GM23338 (cell line): ENCODE measurements around the gene SERBP1. TPM values are rescaled to one million over a fixed set of nuclear protein-coding genes. Genes with fewer than 3 reads are reported as not detected.
A peak's percentile ranks its signal among the peaks of the same experiment; 100 is the strongest.

Source experiments
- ATAC-seq: fragments of 200-7000 bp; cut with Tn5 transposase; 3 replicates; pipeline ENCODE4 v1.9.1; 2020
- DNase-seq: peaks from one replicate; pipeline ENCODE4 v3.0.0-alpha.2; 2015; ENCODE audit warnings: low spot score
- H2AFZ ChIP-seq: fragments of 200-600 bp; sonication (generic); 2 replicates; pipeline ENCODE4 v1.8.0; 2016; ENCODE audit warnings: antibody characterized with exemption, mild to moderate bottlenecking, moderate library complexity
- H3F3A ChIP-seq: fragments of 200-600 bp; sonication (generic); replicated peaks from 2 replicates; pipeline ENCODE4 v1.8.0; 2017; ENCODE audit warnings: antibody characterized with exemption, mixed run types, low read depth
- H3K27ac ChIP-seq: fragments of 200-600 bp; sonication (generic); 2 replicates; pipeline ENCODE4 v1.6.1; 2016; ENCODE audit warnings: low read depth
- H3K27me3 ChIP-seq: fragments of 200-600 bp; sonication (generic); 2 replicates; pipeline ENCODE4 v1.8.0; 2016; ENCODE audit warnings: mild to moderate bottlenecking, mixed run types, moderate library complexity; ENCODE audit not compliant: insufficient read depth
- H3K36me3 ChIP-seq: fragments of 200-600 bp; sonication (generic); 2 replicates; pipeline ENCODE4 v1.8.0; 2016; ENCODE audit warnings: mild to moderate bottlenecking; ENCODE audit not compliant: insufficient read depth
- H3K4me1 ChIP-seq: fragments of 200-600 bp; sonication (generic); 2 replicates; pipeline ENCODE4 v1.8.0; 2016; ENCODE audit warnings: mild to moderate bottlenecking, moderate library complexity; ENCODE audit not compliant: insufficient read depth
- H3K4me2 ChIP-seq: fragments of 200-600 bp; sonication (generic); 2 replicates; pipeline ENCODE4 v1.7.1; 2017; ENCODE audit warnings: mixed run types
- H3K4me3 ChIP-seq: fragments of 200-600 bp; sonication (generic); 2 replicates; pipeline ENCODE4 v1.6.1; 2016; ENCODE audit warnings: mixed run types
- H3K79me2 ChIP-seq: fragments of 200-600 bp; sonication (generic); replicated peaks from 2 replicates; pipeline ENCODE4 v1.8.0; 2017; ENCODE audit warnings: mild to moderate bottlenecking; ENCODE audit not compliant: insufficient read depth
- H3K9me2 ChIP-seq: fragments of 200-600 bp; sonication (generic); 2 replicates; pipeline ENCODE4 v1.8.0; 2017; ENCODE audit not compliant: insufficient read depth
- H4K20me1 ChIP-seq: fragments of 200-600 bp; sonication (generic); replicated peaks from 2 replicates; pipeline ENCODE4 v1.8.0; 2017; ENCODE audit warnings: mild to moderate bottlenecking; ENCODE audit not compliant: insufficient read depth
- H3K27ac Mint-ChIP-seq: 2 replicates; pipeline ENCODE4 v1.8.0; 2020; ENCODE audit warnings: inconsistent platforms, mild to moderate bottlenecking, moderate library complexity, mixed read lengths
- H3K27me3 Mint-ChIP-seq: 3 replicates; pipeline ENCODE4 v1.8.0; 2022; ENCODE audit warnings: low read depth, mild to moderate bottlenecking, moderate library complexity, mixed read lengths, inconsistent platforms; ENCODE audit not compliant: insufficient read depth, poor library complexity
- H3K36me3 Mint-ChIP-seq: 3 replicates; pipeline ENCODE4 v1.8.0; 2021; ENCODE audit warnings: low read depth, mild to moderate bottlenecking, inconsistent platforms, moderate library complexity, mixed read lengths
- H3K4me1 Mint-ChIP-seq: 3 replicates; pipeline ENCODE4 v1.8.0; 2020; ENCODE audit warnings: mild to moderate bottlenecking, inconsistent platforms, mixed read lengths
- H3K4me3 Mint-ChIP-seq: 3 replicates; pipeline ENCODE4 v1.8.0; 2021; ENCODE audit warnings: moderate library complexity, mild to moderate bottlenecking, inconsistent platforms, mixed read lengths
- H3K9me3 Mint-ChIP-seq: 3 replicates; pipeline ENCODE4 v1.8.0; 2020; ENCODE audit warnings: moderate library complexity, mild to moderate bottlenecking, inconsistent platforms, mixed read lengths
- CREB1 ChIP-seq: fragments of 250-450 bp; sonication (Bioruptor Pico); IDR thresholded peaks from 2 replicates; pipeline ENCODE4 v1.5.0; 2020; ENCODE audit warnings: low read depth, mild to moderate bottlenecking, moderate library complexity
- EZH2 ChIP-seq: fragments of 200-600 bp; sonication (generic); IDR thresholded peaks from one replicate; pipeline ENCODE4 v1.8.0; 2017; ENCODE audit warnings: antibody characterized with exemption, mild to moderate bottlenecking, low read depth; ENCODE audit not compliant: unreplicated experiment
- EZH2phosphoT487 ChIP-seq: fragments of 200-600 bp; sonication (generic); IDR thresholded peaks from one replicate; pipeline ENCODE4 v1.8.1; 2018; ENCODE audit warnings: antibody characterized with exemption; ENCODE audit not compliant: unreplicated experiment
- JUNB ChIP-seq: IDR thresholded peaks from one replicate; pipeline ENCODE4 v1.6.1; 2016; ENCODE audit warnings: antibody characterized with exemption; ENCODE audit not compliant: unreplicated experiment
- NANOG ChIP-seq: IDR thresholded peaks from 2 replicates; pipeline ENCODE4 v1.6.1; 2016; ENCODE audit warnings: antibody characterized with exemption, borderline replicate concordance
- POLR2AphosphoS5 ChIP-seq: IDR thresholded peaks from 2 replicates; pipeline ENCODE4 v1.6.1; 2016; ENCODE audit warnings: antibody characterized with exemption, low read depth
- STAT1 ChIP-seq: IDR thresholded peaks from one replicate; pipeline ENCODE4 v1.6.1; 2016; ENCODE audit warnings: antibody characterized with exemption; ENCODE audit not compliant: unreplicated experiment
- ZNF114 ChIP-seq: fragments of 250-450 bp; sonication (Bioruptor Pico); IDR thresholded peaks from 2 replicates; pipeline ENCODE4 v1.5.0; 2020; ENCODE audit warnings: mild to moderate bottlenecking, moderate library complexity
- ZNF331 ChIP-seq: fragments of 250-450 bp; sonication (Bioruptor Pico); IDR thresholded peaks from 2 replicates; pipeline ENCODE4 v1.5.0; 2020; ENCODE audit warnings: low read depth, mild to moderate bottlenecking, moderate library complexity
- polyA plus RNA-seq: library from polyadenylated mRNA; unstranded; fragments of >200 nt; fragmentation: Nextera tagmentation; extraction: Ambion mirVana; gene quantifications from 2 replicates; pipeline ENCODE4 v1.2.1, GENCODE V29; 2016
- total RNA-seq: library from RNA; depleted of rRNA; stranded (reverse); fragments of >200 nt; shearing (Covaris generic); gene quantifications from 2 replicates; pipeline ENCODE4 v1.2.3, GENCODE V29; 2014
- TF ChIP-seq, protein P1 (sequence below): IDR thresholded peaks from 2 replicates; pipeline ENCODE4 v1.6.1; 2016; ENCODE audit warnings: antibody characterized with exemption
- TF ChIP-seq, protein P2 (sequence below): fragments of 250-450 bp; sonication (Bioruptor Pico); IDR thresholded peaks from 2 replicates; pipeline ENCODE4 v1.5.0; 2020; ENCODE audit warnings: mild to moderate bottlenecking, moderate library complexity
- TF ChIP-seq, protein P3 (sequence below), 2 experiments: fragments of 200-600 bp in 1 of 2; sonication (generic) in 1 of 2; conservative IDR thresholded peaks; 2 replicates each; pipeline versions ENCODE4 v1.5.1 to v1.6.1; 2016 to 2017; ENCODE audit warnings: antibody characterized with exemption in 2 of 2, low read depth in 2 of 2, mild to moderate bottlenecking in 2 of 2, moderate library complexity in 1 of 2
- TF ChIP-seq, protein P4 (sequence below): IDR thresholded peaks from one replicate; pipeline ENCODE4 v1.6.1; 2018; ENCODE audit warnings: antibody characterized with exemption; ENCODE audit not compliant: unreplicated experiment

The SERBP1 gene
- total and polyA plus RNA-seq, 2 experiments from 2014 or later = 559 to 674 TPM

DNA sequence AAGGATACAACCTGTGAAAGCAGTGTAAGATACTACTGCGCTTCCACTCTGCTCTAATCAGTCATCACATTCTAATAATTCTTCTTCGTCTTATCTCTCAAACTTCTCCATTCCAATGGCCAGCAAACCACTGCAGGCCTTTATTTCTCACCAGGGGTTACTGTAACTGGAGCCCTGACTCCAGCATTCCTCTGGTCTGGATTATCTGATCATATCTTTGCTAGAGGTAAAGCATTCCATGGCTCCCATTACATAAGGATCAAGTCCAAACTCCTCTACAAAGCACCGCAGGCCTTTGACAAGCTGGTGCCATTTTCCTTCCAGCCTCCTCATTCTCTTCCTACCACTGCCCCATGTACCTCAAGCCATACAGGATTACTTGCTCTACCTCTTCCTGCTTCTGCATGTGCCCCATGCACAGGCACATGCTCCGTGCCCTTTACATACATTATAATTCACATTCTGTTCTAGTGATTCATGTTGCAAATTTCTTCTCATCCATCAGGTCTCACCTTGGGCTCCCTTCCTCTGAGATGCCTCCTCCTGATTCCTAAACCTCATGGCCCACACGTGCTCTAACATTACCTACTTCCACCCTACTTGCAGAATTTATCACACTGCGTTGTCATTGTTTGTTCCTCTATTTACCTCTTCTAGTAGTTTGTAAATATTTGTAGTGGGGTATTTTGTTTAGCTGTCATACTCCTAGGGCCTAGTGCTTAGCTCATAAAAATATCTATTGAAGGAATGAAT, 9.3 kb upstream of the SERBP1 start:
- H3K27me3 ChIP-seq = no peaks in the 10 kb centered on the region
- H3K36me3 ChIP-seq = no peaks in the 10 kb centered on the region
- ATAC-seq (no peak), DNase-seq (no peak)
- H3K4me3 ChIP-seq = no peak overlapping the region
- TF ChIP-seq, protein P1, sequence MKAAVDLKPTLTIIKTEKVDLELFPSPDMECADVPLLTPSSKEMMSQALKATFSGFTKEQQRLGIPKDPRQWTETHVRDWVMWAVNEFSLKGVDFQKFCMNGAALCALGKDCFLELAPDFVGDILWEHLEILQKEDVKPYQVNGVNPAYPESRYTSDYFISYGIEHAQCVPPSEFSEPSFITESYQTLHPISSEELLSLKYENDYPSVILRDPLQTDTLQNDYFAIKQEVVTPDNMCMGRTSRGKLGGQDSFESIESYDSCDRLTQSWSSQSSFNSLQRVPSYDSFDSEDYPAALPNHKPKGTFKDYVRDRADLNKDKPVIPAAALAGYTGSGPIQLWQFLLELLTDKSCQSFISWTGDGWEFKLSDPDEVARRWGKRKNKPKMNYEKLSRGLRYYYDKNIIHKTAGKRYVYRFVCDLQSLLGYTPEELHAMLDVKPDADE = no peak
- TF ChIP-seq POLR2AphosphoS5 (no peak), EZH2phosphoT487 (no peak), NANOG (no peak), CREB1 (CRISPR knock-in tag) (no peak), JUNB (no peak), EZH2 (no peak), ZNF331 (CRISPR knock-in tag) (no peak), ZNF114 (CRISPR knock-in tag) (no peak), STAT1 (no peak)
- TF ChIP-seq, protein P2, sequence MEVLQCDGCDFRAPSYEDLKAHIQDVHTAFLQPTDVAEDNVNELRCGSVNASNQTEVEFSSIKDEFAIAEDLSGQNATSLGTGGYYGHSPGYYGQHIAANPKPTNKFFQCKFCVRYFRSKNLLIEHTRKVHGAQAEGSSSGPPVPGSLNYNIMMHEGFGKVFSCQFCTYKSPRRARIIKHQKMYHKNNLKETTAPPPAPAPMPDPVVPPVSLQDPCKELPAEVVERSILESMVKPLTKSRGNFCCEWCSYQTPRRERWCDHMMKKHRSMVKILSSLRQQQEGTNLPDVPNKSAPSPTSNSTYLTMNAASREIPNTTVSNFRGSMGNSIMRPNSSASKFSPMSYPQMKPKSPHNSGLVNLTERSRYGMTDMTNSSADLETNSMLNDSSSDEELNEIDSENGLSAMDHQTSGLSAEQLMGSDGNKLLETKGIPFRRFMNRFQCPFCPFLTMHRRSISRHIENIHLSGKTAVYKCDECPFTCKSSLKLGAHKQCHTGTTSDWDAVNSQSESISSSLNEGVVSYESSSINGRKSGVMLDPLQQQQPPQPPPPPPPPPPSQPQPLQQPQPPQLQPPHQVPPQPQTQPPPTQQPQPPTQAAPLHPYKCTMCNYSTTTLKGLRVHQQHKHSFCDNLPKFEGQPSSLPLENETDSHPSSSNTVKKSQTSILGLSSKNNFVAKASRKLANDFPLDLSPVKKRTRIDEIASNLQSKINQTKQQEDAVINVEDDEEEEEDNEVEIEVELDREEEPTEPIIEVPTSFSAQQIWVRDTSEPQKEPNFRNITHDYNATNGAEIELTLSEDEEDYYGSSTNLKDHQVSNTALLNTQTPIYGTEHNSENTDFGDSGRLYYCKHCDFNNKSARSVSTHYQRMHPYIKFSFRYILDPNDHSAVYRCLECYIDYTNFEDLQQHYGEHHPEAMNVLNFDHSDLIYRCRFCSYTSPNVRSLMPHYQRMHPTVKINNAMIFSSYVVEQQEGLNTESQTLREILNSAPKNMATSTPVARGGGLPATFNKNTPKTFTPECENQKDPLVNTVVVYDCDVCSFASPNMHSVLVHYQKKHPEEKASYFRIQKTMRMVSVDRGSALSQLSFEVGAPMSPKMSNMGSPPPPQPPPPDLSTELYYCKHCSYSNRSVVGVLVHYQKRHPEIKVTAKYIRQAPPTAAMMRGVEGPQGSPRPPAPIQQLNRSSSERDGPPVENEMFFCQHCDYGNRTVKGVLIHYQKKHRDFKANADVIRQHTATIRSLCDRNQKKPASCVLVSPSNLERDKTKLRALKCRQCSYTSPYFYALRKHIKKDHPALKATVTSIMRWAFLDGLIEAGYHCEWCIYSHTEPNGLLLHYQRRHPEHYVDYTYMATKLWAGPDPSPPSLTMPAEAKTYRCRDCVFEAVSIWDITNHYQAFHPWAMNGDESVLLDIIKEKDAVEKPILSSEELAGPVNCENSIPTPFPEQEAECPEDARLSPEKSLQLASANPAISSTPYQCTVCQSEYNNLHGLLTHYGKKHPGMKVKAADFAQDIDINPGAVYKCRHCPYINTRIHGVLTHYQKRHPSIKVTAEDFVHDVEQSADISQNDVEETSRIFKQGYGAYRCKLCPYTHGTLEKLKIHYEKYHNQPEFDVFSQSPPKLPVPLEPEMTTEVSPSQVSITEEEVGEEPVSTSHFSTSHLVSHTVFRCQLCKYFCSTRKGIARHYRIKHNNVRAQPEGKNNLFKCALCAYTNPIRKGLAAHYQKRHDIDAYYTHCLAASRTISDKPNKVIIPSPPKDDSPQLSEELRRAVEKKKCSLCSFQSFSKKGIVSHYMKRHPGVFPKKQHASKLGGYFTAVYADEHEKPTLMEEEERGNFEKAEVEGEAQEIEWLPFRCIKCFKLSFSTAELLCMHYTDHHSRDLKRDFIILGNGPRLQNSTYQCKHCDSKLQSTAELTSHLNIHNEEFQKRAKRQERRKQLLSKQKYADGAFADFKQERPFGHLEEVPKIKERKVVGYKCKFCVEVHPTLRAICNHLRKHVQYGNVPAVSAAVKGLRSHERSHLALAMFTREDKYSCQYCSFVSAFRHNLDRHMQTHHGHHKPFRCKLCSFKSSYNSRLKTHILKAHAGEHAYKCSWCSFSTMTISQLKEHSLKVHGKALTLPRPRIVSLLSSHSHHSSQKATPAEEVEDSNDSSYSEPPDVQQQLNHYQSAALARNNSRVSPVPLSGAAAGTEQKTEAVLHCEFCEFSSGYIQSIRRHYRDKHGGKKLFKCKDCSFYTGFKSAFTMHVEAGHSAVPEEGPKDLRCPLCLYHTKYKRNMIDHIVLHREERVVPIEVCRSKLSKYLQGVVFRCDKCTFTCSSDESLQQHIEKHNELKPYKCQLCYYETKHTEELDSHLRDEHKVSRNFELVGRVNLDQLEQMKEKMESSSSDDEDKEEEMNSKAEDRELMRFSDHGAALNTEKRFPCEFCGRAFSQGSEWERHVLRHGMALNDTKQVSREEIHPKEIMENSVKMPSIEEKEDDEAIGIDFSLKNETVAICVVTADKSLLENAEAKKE (CRISPR knock-in tag) = no peak
- TF ChIP-seq, protein P3, sequence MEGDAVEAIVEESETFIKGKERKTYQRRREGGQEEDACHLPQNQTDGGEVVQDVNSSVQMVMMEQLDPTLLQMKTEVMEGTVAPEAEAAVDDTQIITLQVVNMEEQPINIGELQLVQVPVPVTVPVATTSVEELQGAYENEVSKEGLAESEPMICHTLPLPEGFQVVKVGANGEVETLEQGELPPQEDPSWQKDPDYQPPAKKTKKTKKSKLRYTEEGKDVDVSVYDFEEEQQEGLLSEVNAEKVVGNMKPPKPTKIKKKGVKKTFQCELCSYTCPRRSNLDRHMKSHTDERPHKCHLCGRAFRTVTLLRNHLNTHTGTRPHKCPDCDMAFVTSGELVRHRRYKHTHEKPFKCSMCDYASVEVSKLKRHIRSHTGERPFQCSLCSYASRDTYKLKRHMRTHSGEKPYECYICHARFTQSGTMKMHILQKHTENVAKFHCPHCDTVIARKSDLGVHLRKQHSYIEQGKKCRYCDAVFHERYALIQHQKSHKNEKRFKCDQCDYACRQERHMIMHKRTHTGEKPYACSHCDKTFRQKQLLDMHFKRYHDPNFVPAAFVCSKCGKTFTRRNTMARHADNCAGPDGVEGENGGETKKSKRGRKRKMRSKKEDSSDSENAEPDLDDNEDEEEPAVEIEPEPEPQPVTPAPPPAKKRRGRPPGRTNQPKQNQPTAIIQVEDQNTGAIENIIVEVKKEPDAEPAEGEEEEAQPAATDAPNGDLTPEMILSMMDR (conservative IDR thresholded peaks at IDR 0.05; ENCODE audit: low read depth in 2 of 2) = no peak
- TF ChIP-seq, protein P4, sequence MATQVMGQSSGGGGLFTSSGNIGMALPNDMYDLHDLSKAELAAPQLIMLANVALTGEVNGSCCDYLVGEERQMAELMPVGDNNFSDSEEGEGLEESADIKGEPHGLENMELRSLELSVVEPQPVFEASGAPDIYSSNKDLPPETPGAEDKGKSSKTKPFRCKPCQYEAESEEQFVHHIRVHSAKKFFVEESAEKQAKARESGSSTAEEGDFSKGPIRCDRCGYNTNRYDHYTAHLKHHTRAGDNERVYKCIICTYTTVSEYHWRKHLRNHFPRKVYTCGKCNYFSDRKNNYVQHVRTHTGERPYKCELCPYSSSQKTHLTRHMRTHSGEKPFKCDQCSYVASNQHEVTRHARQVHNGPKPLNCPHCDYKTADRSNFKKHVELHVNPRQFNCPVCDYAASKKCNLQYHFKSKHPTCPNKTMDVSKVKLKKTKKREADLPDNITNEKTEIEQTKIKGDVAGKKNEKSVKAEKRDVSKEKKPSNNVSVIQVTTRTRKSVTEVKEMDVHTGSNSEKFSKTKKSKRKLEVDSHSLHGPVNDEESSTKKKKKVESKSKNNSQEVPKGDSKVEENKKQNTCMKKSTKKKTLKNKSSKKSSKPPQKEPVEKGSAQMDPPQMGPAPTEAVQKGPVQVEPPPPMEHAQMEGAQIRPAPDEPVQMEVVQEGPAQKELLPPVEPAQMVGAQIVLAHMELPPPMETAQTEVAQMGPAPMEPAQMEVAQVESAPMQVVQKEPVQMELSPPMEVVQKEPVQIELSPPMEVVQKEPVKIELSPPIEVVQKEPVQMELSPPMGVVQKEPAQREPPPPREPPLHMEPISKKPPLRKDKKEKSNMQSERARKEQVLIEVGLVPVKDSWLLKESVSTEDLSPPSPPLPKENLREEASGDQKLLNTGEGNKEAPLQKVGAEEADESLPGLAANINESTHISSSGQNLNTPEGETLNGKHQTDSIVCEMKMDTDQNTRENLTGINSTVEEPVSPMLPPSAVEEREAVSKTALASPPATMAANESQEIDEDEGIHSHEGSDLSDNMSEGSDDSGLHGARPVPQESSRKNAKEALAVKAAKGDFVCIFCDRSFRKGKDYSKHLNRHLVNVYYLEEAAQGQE = no peak
- H3K9me2 ChIP-seq = no peaks in the 10 kb centered on the region
- Mint-ChIP-seq H3K27ac (no peak overlapping the region), H3K4me3 (no peak overlapping the region), H3K36me3 (no peaks in the 10 kb centered on the region), H3K9me3 (no peaks in the 10 kb centered on the region), H3K27me3 (peaks cover 2% of the 10 kb centered on the region), H3K4me1 (peaks cover 6% of the 10 kb centered on the region; the same call in 2 of the 3 replicates)
- H3K79me2 ChIP-seq = no peaks in the 10 kb centered on the region
- H3F3A ChIP-seq = no peaks in the 10 kb centered on the region
- no peaks in the 10 kb centered on the region for H4K20me1 ChIP-seq
- H2AFZ ChIP-seq = peak overlapping the region; percentile 33; the same call in 1 of the 2 replicates
- no peak overlapping the region for H3K27ac ChIP-seq
- H3K4me1 ChIP-seq = no peaks in the 10 kb centered on the region; the same call in 1 of the 2 replicates
- H3K4me2 ChIP-seq = no peak overlapping the region
